Stomach (tissue), 9 donors: Measurements from ENCODE around the gene KIRREL1. TPM values are rescaled to one million over a fixed set of nuclear protein-coding genes. Genes with fewer than 3 reads are reported as not detected.

Experiments
- DNase-seq, 2 donors: peaks; one replicate each; pipeline versions ENCODE4 v3.0.0 to v3.0.0-alpha.2; 2013 to 2019
- H3K27ac ChIP-seq, 5 donors: fragments of 200-600 bp in 4 of 5; sonication (generic) in 4 of 5; one replicate each; pipeline ENCODE4 v1.5.1; 2013 to 2019; ENCODE audit warnings: mild to moderate bottlenecking in 1 of 5, moderate library complexity in 1 of 5
- H3K27me3 ChIP-seq, 3 donors: fragments of 200-600 bp; sonication (generic); one replicate each; pipeline ENCODE4 v1.5.1; 2017 to 2019; ENCODE audit warnings: mixed run types in 1 of 3
- H3K36me3 ChIP-seq, 4 donors: fragments of 200-600 bp; sonication (generic); 1 replicate in 3 of 4; 2 replicates in 1 of 4; pipeline ENCODE4 v1.5.1; 2016 to 2019
- H3K4me1 ChIP-seq, 4 donors: fragments of 200-600 bp; sonication (generic); one replicate each; pipeline ENCODE4 v1.5.1; 2016 to 2019
- H3K4me3 ChIP-seq, 4 donors: fragments of 200-600 bp; sonication (generic) in 3 of 4; one replicate each; pipeline ENCODE4 v1.5.1; 2016 to 2019; ENCODE audit warnings: mild to moderate bottlenecking in 1 of 4
- H3K9me3 ChIP-seq, 4 donors: fragments of 200-600 bp; sonication (generic); one replicate each; pipeline ENCODE4 v1.5.1; 2016 to 2019
- EP300 ChIP-seq: sonication (generic); formaldehyde crosslinking; IDR thresholded peaks from one replicate; pipeline ENCODE4 v1.6.1; 2017; ENCODE audit warnings: antibody characterized with exemption
- POLR2A ChIP-seq, 4 donors: fragments of 450-650 bp; IDR thresholded peaks; one replicate each; pipeline ENCODE4 v1.6.1; 2016; ENCODE audit warnings: antibody characterized with exemption in 4 of 4, control low read depth in 2 of 4, mild to moderate bottlenecking in 1 of 4, moderate library complexity in 1 of 4
- POLR2AphosphoS5 ChIP-seq, 3 donors: sonication (generic); formaldehyde crosslinking; IDR thresholded peaks; one replicate each; pipeline ENCODE4 v1.6.1; 2016; ENCODE audit warnings: antibody characterized with exemption in 3 of 3
- WGBS, 5 donors: extraction: QIAGEN DNeasy Blood & Tissue Kit in 3 of 5; methylation state at CpG; one replicate each; pipeline versions ENCODE4 v1.1.5 to v1.1.7; 2013 to 2018; 5-methylcytosine and 5-hydroxymethylcytosine counted together
- intact Hi-C: fragments of 100-400 bp; cut with DNase I; formaldehyde crosslinking; loops from one replicate; pipeline ENCODE4 v1.15.1; 2023; ENCODE audit warnings: low total_unique reads
- polyA plus RNA-seq, 3 donors: library from polyadenylated mRNA; stranded (reverse); fragments of 200-250 nt; gene quantifications; one replicate each; pipeline ENCODE4 v1.2.3, GENCODE V29; 2013
- total RNA-seq, 5 donors: library from RNA; depleted of rRNA; stranded (reverse); fragments of >200 nt; gene quantifications; one replicate each; pipeline versions ENCODE4 v1.1.0 to v1.2.3, GENCODE V29; 2014 to 2016
- TF ChIP-seq, protein P1 (sequence below), 7 experiments: fragments of 450-650 bp in 4 of 7; fragments of 200-600 bp in 3 of 7; sonication (generic) in 3 of 7; IDR thresholded peaks; one replicate each; pipeline ENCODE4 v1.5.1; 2016 to 2019; ENCODE audit warnings: antibody characterized with exemption in 7 of 7, control low read depth in 2 of 7, mild to moderate bottlenecking in 1 of 7
- donor health status: healthy with polysubstance abuse.
- donor health status: Bipolar disorder and iron deficiency.
- donor health status: healthy.

KIRREL1 gene
- total and polyA plus RNA-seq, 8 donors = 2.8 to 27.9 (median 4.2) TPM

DNA sequence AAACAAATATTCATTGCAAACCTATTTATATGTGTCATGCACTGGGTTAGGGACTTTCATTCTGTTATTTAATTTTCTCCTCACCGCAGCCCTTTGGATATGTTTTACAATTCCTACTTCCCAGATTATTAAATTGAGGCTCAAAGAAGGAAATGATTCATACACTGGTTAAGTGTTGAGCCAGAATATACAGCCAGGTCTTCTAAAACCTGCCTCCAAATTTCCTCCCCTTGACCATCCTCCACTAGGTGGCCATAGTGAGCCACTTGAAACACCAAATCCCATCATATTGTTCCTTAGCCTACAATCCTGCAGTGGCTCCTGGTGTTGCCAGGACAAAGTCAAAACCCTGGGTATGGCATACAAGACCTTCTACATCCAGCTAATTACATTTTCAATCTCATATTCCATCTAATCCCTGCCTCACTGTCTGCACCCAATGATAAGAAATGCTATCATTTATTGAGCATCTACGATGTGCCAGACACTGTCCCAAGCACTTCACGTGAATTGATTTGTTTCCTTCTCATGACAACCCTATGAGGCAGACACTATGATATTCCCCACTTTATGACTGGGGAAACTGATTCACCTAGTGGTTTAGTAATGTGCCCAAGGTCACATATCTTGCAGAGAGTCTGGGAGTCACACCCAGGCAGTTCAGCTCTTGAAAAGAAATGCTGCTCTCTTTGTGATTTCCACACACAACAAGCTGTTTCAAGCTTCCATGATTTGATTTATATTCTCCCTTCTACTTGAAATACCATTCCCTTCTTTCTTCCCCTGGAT, 23.6 kb upstream of the KIRREL1 start:
- WGBS, 5 donors = 63 to 68% (median 65%) methylated on average over 3 of the region's 3 CpGs
- peak overlapping the region in 2 of 5 donors; percentile 42 to 65 for H3K27ac ChIP-seq
- H3K4me3 ChIP-seq = no peak overlapping the region
- DNase-seq = peak in 1 of 2 donors; percentile 75
- peaks cover 0 to 7% (median 2%) of the 10 kb centered on the region in 4 donors for H3K9me3 ChIP-seq
- H3K27me3 ChIP-seq = no peaks in the 10 kb centered on the region
- no peaks in the 10 kb centered on the region for H3K36me3 ChIP-seq
- H3K4me1 ChIP-seq = peaks cover 0 to 20% (median 8%) of the 10 kb centered on the region in 4 donors
- intact Hi-C loops = loop anchor here (2.0 kb wide), 1 partner anchor 155 kb away; no protein-coding TSS in a partner anchor
- TF ChIP-seq POLR2A (IDR thresholded peaks at IDR 0.05) (no peak), POLR2AphosphoS5 (IDR thresholded peaks at IDR 0.05) (peak in 1 of 3 donors; percentile 12)
- TF ChIP-seq, protein P1, sequence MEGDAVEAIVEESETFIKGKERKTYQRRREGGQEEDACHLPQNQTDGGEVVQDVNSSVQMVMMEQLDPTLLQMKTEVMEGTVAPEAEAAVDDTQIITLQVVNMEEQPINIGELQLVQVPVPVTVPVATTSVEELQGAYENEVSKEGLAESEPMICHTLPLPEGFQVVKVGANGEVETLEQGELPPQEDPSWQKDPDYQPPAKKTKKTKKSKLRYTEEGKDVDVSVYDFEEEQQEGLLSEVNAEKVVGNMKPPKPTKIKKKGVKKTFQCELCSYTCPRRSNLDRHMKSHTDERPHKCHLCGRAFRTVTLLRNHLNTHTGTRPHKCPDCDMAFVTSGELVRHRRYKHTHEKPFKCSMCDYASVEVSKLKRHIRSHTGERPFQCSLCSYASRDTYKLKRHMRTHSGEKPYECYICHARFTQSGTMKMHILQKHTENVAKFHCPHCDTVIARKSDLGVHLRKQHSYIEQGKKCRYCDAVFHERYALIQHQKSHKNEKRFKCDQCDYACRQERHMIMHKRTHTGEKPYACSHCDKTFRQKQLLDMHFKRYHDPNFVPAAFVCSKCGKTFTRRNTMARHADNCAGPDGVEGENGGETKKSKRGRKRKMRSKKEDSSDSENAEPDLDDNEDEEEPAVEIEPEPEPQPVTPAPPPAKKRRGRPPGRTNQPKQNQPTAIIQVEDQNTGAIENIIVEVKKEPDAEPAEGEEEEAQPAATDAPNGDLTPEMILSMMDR (IDR thresholded peaks at IDR 0.05) = peak in 5 of 7 experiments; percentile 19 to 53 (median 50)

DNA sequence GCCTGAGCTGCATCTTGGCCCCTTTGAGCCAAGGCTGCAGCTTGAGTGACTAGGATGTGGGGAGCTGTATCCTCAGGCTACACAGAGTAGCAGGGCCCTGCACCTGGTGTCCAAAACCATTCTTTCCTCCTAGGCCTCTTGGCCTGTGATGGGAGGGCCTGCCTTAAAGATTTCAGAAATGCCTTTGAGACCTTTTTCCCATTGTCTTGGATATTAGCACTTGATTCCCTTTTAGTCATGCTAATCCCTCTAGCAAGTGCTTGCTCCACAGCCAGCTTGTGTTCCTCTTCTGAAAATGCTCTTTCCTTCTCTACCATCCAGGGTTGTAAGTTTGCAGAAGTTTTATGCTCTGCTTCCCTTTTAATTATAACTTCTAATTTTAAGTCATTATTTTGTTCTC, 21.7 kb upstream of the KIRREL1 start:
- Histone ChIP-seq H3K9me3 (peaks cover 0 to 7% (median 2%) of the 10 kb centered on the region in 4 donors), H3K4me3 (no peak overlapping the region), H3K4me1 (peaks cover 0 to 16% (median 8%) of the 10 kb centered on the region in 4 donors), H3K27me3 (no peaks in the 10 kb centered on the region), H3K36me3 (no peaks in the 10 kb centered on the region), H3K27ac (no peak overlapping the region)
- intact Hi-C loops = no loop called here
- TF ChIP-seq, protein P1 (IDR thresholded peaks at IDR 0.05) = no peak
- no peak for TF ChIP-seq POLR2AphosphoS5 (IDR thresholded peaks at IDR 0.05)
- TF ChIP-seq EP300 = no peak
- TF ChIP-seq POLR2A (IDR thresholded peaks at IDR 0.05) = no peak
- no peak for DNase-seq

- TF ChIP-seq EP300 (no peak), POLR2AphosphoS5 (IDR thresholded peaks at IDR 0.05) (no peak), POLR2A (IDR thresholded peaks at IDR 0.05) (no peak)
- TF ChIP-seq, protein P1 (IDR thresholded peaks at IDR 0.05) = no peak
- intact Hi-C loops = no loop called here
- Histone ChIP-seq H3K36me3 (no peaks in the 10 kb centered on the region), H3K27ac (no peak overlapping the region), H3K9me3 (no peaks in the 10 kb centered on the region), H3K4me3 (no peak overlapping the region), H3K4me1 (peaks cover 9 to 10% (median 9%) of the 10 kb centered on the region in 4 donors), H3K27me3 (peaks cover 0 to 26% (median 13%) of the 10 kb centered on the region in 3 donors)
- WGBS, 5 donors = 32 to 65% (median 51%) methylated on average over 2 of the region's 2 CpGs
- DNase-seq = no peak
Measured at GRCh38 chr1:157975228-157975950, 18.1 kb upstream of the KIRREL1 start.

GRCh38 chr1:157976888-157977287, 16.6 kb upstream of the KIRREL1 start:
- no peaks in the 10 kb centered on the region for H3K9me3 ChIP-seq
- TF ChIP-seq EP300 (no peak), POLR2AphosphoS5 (IDR thresholded peaks at IDR 0.05) (no peak), POLR2A (IDR thresholded peaks at IDR 0.05) (no peak)
- TF ChIP-seq, protein P1 (IDR thresholded peaks at IDR 0.05) = no peak
- no peaks in the 10 kb centered on the region for H3K36me3 ChIP-seq
- peaks cover 0 to 26% (median 13%) of the 10 kb centered on the region in 3 donors for H3K27me3 ChIP-seq
- WGBS, 5 donors = 83 to 96% (median 89%) methylated on average over 2 of the region's 2 CpGs
- H3K4me1 ChIP-seq = peaks cover 9 to 10% (median 9%) of the 10 kb centered on the region in 4 donors
- intact Hi-C loops = no loop called here
- H3K27ac ChIP-seq = no peak overlapping the region
- DNase-seq = no peak
- H3K4me3 ChIP-seq = no peak overlapping the region
